HepG2 (cell line): Measurements from ENCODE around the gene C14orf93. TPM values are rescaled to one million over a fixed set of nuclear protein-coding genes. Genes with fewer than 3 reads are reported as not detected.

Experiments used
- ATAC-seq: fragments of 200-7000 bp; cut with Tn5 transposase; 3 replicates; pipeline ENCODE4 v1.9.1; 2020; ENCODE audit warnings: mild to moderate bottlenecking, moderate library complexity
- BruUV-seq: library from RNA; stranded (reverse); fragments of 400-500 nt; replicated peaks from 2 replicates; lab custom pipeline; 2021; lab: Mats Ljungman, UMichigan
- CTCF ChIA-PET: fragments of 300-600 bp; formaldehyde crosslinking; extraction: SDS; loops from one replicate; lab custom pipeline; 2021; ENCODE audit warnings: low total read pairs, inconsistent platforms, low intra/inter-chr PET ratio; lab: Yijun Ruan, JAX
- POLR2A ChIA-PET: fragments of 350-600 bp; sonication (Branson Sonifier 250); formaldehyde crosslinking; loops from one replicate; lab custom pipeline; 2020; ENCODE audit warnings: antibody characterized with exemption, inconsistent platforms; lab: Yijun Ruan, JAX
- DNase-seq: peaks from one replicate; pipeline ENCODE4 v3.0.0-alpha.2; 2015; ENCODE audit warnings: low spot score
- FAIRE-seq: peaks from 3 replicates; lab custom pipeline; 2011; peaks lifted over from hg19 to GRCh38; lab: Jason Lieb, UNC
- H2AFZ ChIP-seq: one replicate; pipeline ENCODE4 v1.6.1; 2011; ENCODE audit warnings: low read length, inconsistent platforms
- H3K27ac ChIP-seq: fragments of 300-600 bp; 3 replicates; pipeline ENCODE4 v1.8.0; 2011; ENCODE audit warnings: mixed run types, mild to moderate bottlenecking, mixed read lengths, low read length, inconsistent platforms; ENCODE audit not compliant: insufficient read depth; ENCODE audit errors: extremely low read length
- H3K27me3 ChIP-seq, 2 experiments: fragments of 200-600 bp in 1 of 2; 2 replicates in 1 of 2; 3 replicates in 1 of 2; pipeline versions ENCODE4 v1.6.0 to v1.8.0; 2011; ENCODE audit warnings: low read length in 2 of 2, mild to moderate bottlenecking in 2 of 2, moderate library complexity in 2 of 2, inconsistent platforms in 1 of 2; ENCODE audit not compliant: insufficient read depth in 2 of 2, control insufficient read depth in 1 of 2
- H3K36me3 ChIP-seq, 2 experiments: fragments of 200-600 bp in 1 of 2; replicated peaks in 1 of 2; 2 replicates in 1 of 2; 3 replicates in 1 of 2; pipeline versions ENCODE4 v1.5.1 to v1.8.0; 2011; ENCODE audit warnings: low read length in 2 of 2, inconsistent platforms in 1 of 2; ENCODE audit not compliant: insufficient read depth in 2 of 2, control insufficient read depth in 1 of 2
- H3K4me1 ChIP-seq: 2 replicates; pipeline ENCODE4 v1.5.1; 2012; ENCODE audit warnings: low read length, inconsistent platforms; ENCODE audit not compliant: insufficient read depth
- H3K4me2 ChIP-seq: 2 replicates; pipeline ENCODE4 v1.6.0; 2011; ENCODE audit warnings: low read depth, low read length, inconsistent platforms
- H3K4me3 ChIP-seq, 3 experiments: fragments of 200-600 bp in 1 of 3; sonication (generic), shearing (Covaris generic) in 1 of 3; replicated peaks in 1 of 3; 2 replicates each; pipeline ENCODE4 v1.5.1; 2011 to 2016; ENCODE audit warnings: low read length in 3 of 3, inconsistent platforms in 2 of 3, low read depth in 2 of 3, mild to moderate bottlenecking in 2 of 3, control low read depth in 1 of 3, mixed read lengths in 1 of 3; ENCODE audit not compliant: insufficient read depth in 1 of 3
- H3K79me2 ChIP-seq: one replicate; pipeline ENCODE4 v1.6.1; 2011; ENCODE audit warnings: low read length, inconsistent platforms; ENCODE audit not compliant: insufficient read depth
- H3K9ac ChIP-seq: 2 replicates; pipeline ENCODE4 v1.6.0; 2011; ENCODE audit warnings: mild to moderate bottlenecking, low read depth, low read length, inconsistent platforms; ENCODE audit not compliant: insufficient read depth
- H3K9me3 ChIP-seq: 2 replicates; pipeline ENCODE4 v1.5.1; 2012; ENCODE audit warnings: mild to moderate bottlenecking, low read length
- H4K20me1 ChIP-seq: 2 replicates; pipeline ENCODE4 v1.6.0; 2011; ENCODE audit warnings: inconsistent platforms, mild to moderate bottlenecking, low read length, moderate library complexity; ENCODE audit not compliant: insufficient read depth
- AGO1 ChIP-seq: fragments of 200-400 bp; formaldehyde crosslinking; IDR thresholded peaks from 2 replicates; pipeline ENCODE4 v1.6.1; 2017; ENCODE audit warnings: mild to moderate bottlenecking, low read depth, low read length, moderate library complexity; ENCODE audit not compliant: poor library complexity, severe bottlenecking
- AKAP8 ChIP-seq: sonication (generic); formaldehyde crosslinking; IDR thresholded peaks from 2 replicates; pipeline ENCODE4 v1.5.1; 2020; ENCODE audit warnings: mild to moderate bottlenecking, missing genetic modification reagents
- CBX2 ChIP-seq, 2 experiments: fragments of 200-600 bp in 1 of 2; sonication (generic); formaldehyde crosslinking in 1 of 2; IDR thresholded peaks; 2 replicates each; pipeline versions ENCODE4 v1.7.0 to v1.8.1; 2018 to 2022; ENCODE audit warnings: low read depth in 2 of 2, low read length in 1 of 2, mild to moderate bottlenecking in 1 of 2, missing genetic modification reagents in 1 of 2
- CEBPG ChIP-seq: IDR thresholded peaks from 2 replicates; pipeline ENCODE4 v1.6.1; 2016
- ERF ChIP-seq: IDR thresholded peaks from 2 replicates; pipeline ENCODE4 v1.6.1; 2018; ENCODE audit warnings: missing biosample characterization, missing genetic modification reagents
- HOXA9 ChIP-seq: sonication (generic); formaldehyde crosslinking; IDR thresholded peaks from 2 replicates; pipeline ENCODE4 v1.8.1; 2022; ENCODE audit warnings: missing genetic modification reagents, mild to moderate bottlenecking, moderate library complexity, borderline replicate concordance
- MTF2 ChIP-seq: sonication (generic); formaldehyde crosslinking; IDR thresholded peaks from 2 replicates; pipeline ENCODE4 v1.5.0; 2020; ENCODE audit warnings: missing genetic modification reagents, borderline replicate concordance
- NR0B2 ChIP-seq: sonication (generic); formaldehyde crosslinking; IDR thresholded peaks from 2 replicates; pipeline ENCODE4 v1.4.0; 2020; ENCODE audit warnings: mild to moderate bottlenecking, missing genetic modification reagents
- POGZ ChIP-seq: sonication (generic); formaldehyde crosslinking; IDR thresholded peaks from 2 replicates; pipeline ENCODE4 v1.4.0; 2020; ENCODE audit warnings: mild to moderate bottlenecking, missing genetic modification reagents
- RBM22 ChIP-seq: fragments of 200-400 bp; formaldehyde crosslinking; optimal IDR thresholded peaks from 2 replicates; pipeline ENCODE3; 2017; ENCODE audit warnings: mild to moderate bottlenecking, low read length, moderate library complexity
- SRY ChIP-seq: sonication (generic); formaldehyde crosslinking; IDR thresholded peaks from 2 replicates; pipeline ENCODE4 v1.8.0; 2022; ENCODE audit warnings: mild to moderate bottlenecking, missing genetic modification reagents
- TARDBP ChIP-seq: sonication (generic); formaldehyde crosslinking; IDR thresholded peaks from 2 replicates; pipeline ENCODE4 v1.8.0; 2022; ENCODE audit warnings: mild to moderate bottlenecking, missing genetic modification reagents
- ZEB1 ChIP-seq: IDR thresholded peaks from 2 replicates; pipeline ENCODE4 v1.6.1; 2012; ENCODE audit warnings: mild to moderate bottlenecking, low read depth, inconsistent platforms; ENCODE audit not compliant: insufficient replicate concordance
- ZNF619 ChIP-seq: sonication (generic); formaldehyde crosslinking; IDR thresholded peaks from 2 replicates; pipeline ENCODE4 v1.4.0; 2020; ENCODE audit warnings: mild to moderate bottlenecking, missing genetic modification reagents
- ZNF724P ChIP-seq: sonication (generic); formaldehyde crosslinking; IDR thresholded peaks from 2 replicates; pipeline ENCODE4 v1.8.0; 2022; ENCODE audit warnings: missing genetic modification reagents, borderline replicate concordance
- ZNF770 ChIP-seq: sonication (generic); formaldehyde crosslinking; IDR thresholded peaks from 2 replicates; pipeline ENCODE4 v1.5.0; 2020; ENCODE audit warnings: mild to moderate bottlenecking, missing genetic modification reagents
- ZNF792 ChIP-seq: IDR thresholded peaks from 2 replicates; pipeline ENCODE4 v1.6.1; 2016
- WGBS: methylation state at CpG from one replicate; pipeline ENCODE4 v1.1.6; 2017; ENCODE audit warnings: low lambda C conversion rate; 5-methylcytosine and 5-hydroxymethylcytosine counted together
- in situ Hi-C: cut with HindIII; loops from 2 replicates; pipeline ENCODE4 v1.10.0; 2017; ENCODE audit warnings: low pct_unique_long_range_greater_than_20kb; ENCODE audit not compliant: extremely low pct_ligation_motif_present
- intact Hi-C: fragments of 100-400 bp; cut with micrococcal nuclease; formaldehyde crosslinking; loops from one replicate; pipeline ENCODE4 v1.10.0; 2022; ENCODE audit not compliant: unreplicated experiment
- polyA plus RNA-seq, 8 experiments: library from polyadenylated mRNA; depleted of rRNA in 3 of 8; stranded (reverse) in 7 of 8; unstranded in 1 of 8; fragments of >200 nt; fragmentation: Illumina TruSeq in 4 of 8; extraction: Trizol in 4 of 8; gene quantifications; 2 replicates each; pipeline versions ENCODE4 v1.2.1 to v1.2.3, GENCODE V29; 2011 to 2016; ENCODE audit warnings: low read depth in 4 of 8, missing spikeins in 1 of 8, mixed read lengths in 1 of 8; ENCODE audit not compliant: insufficient read depth in 1 of 8
- total RNA-seq, 5 experiments: library from RNA; depleted of rRNA; stranded (reverse); fragments of >200 nt; fragmentation: Illumina TruSeq; extraction: Trizol; gene quantifications; 2 replicates each; pipeline ENCODE4 v1.2.3, GENCODE V29; 2016; ENCODE audit warnings: low read depth in 1 of 5
- TF ChIP-seq, protein P1 (sequence below): sonication (generic); formaldehyde crosslinking; IDR thresholded peaks from 2 replicates; pipeline ENCODE4 v1.9.0; 2022; ENCODE audit warnings: missing genetic modification reagents, mild to moderate bottlenecking, borderline replicate concordance
- TF ChIP-seq, protein P2 (sequence below): sonication (generic); formaldehyde crosslinking; IDR thresholded peaks from 2 replicates; pipeline ENCODE4 v1.4.0; 2020; ENCODE audit warnings: low read depth, mild to moderate bottlenecking, missing genetic modification reagents

C14orf93 gene
- total and polyA plus RNA-seq, 2 of the 13 experiments (the other 11 are each of a cell fraction or from before 2014, with no cell fraction given) = 11.4 to 22.5 TPM

DNA sequence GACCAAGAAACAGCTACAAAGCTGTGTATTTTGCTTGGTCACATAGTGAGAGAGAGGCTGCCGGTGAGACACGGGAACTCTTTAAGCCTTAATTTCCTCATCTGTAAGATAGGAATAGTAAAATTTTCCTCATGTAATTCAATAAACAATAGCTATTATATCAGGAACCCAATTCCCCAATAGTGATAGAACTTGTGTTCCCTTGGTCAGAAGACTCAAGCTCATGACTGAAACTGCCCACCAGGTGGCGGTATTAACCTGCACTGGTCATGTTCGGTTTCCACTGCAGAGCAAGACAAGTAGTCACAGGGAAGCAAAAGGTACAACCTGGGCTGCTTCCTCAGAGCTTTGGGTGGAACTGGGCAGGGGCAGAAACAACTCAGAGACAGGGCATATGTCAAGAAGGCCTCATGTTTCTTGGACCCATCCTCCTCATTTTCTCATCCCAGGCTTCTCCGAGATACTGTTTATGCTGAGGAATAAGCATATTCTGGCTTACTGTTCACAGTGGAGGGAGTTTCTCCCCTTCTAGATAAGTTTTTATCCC is 23.4 kb downstream of the C14orf93 start:
- peak; percentile 56 for ATAC-seq
- TF ChIP-seq ZNF724P = peak; percentile 67; the same call in 1 of the 2 replicates
- no peak for TF ChIP-seq SRY (CRISPR knock-in tag)
- TF ChIP-seq AKAP8 = no peak
- no peak for TF ChIP-seq NR0B2 (CRISPR knock-in tag)
- TF ChIP-seq, protein P1, sequence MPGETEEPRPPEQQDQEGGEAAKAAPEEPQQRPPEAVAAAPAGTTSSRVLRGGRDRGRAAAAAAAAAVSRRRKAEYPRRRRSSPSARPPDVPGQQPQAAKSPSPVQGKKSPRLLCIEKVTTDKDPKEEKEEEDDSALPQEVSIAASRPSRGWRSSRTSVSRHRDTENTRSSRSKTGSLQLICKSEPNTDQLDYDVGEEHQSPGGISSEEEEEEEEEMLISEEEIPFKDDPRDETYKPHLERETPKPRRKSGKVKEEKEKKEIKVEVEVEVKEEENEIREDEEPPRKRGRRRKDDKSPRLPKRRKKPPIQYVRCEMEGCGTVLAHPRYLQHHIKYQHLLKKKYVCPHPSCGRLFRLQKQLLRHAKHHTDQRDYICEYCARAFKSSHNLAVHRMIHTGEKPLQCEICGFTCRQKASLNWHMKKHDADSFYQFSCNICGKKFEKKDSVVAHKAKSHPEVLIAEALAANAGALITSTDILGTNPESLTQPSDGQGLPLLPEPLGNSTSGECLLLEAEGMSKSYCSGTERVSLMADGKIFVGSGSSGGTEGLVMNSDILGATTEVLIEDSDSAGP = no peak
- TF ChIP-seq, protein P2, sequence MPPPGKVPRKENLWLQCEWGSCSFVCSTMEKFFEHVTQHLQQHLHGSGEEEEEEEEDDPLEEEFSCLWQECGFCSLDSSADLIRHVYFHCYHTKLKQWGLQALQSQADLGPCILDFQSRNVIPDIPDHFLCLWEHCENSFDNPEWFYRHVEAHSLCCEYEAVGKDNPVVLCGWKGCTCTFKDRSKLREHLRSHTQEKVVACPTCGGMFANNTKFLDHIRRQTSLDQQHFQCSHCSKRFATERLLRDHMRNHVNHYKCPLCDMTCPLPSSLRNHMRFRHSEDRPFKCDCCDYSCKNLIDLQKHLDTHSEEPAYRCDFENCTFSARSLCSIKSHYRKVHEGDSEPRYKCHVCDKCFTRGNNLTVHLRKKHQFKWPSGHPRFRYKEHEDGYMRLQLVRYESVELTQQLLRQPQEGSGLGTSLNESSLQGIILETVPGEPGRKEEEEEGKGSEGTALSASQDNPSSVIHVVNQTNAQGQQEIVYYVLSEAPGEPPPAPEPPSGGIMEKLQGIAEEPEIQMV (CRISPR knock-in tag) = no peak
- no peak for TF ChIP-seq ZEB1
- TF ChIP-seq CEBPG (CRISPR knock-in tag) = peak; percentile 46
- no peak for TF ChIP-seq POGZ (CRISPR knock-in tag)
- TF ChIP-seq TARDBP (CRISPR knock-in tag) = peak; percentile 72
- TF ChIP-seq ZNF770 = no peak
- TF ChIP-seq ZNF619 (CRISPR knock-in tag) = peak; percentile 44; the same call in 1 of the 2 replicates
- peak; percentile 90 for TF ChIP-seq ERF
- TF ChIP-seq RBM22 = peak; percentile 54
- TF ChIP-seq HOXA9 (CRISPR knock-in tag) = no peak
- peak; percentile 83 for TF ChIP-seq ZNF792 (CRISPR knock-in tag)
- no peak for TF ChIP-seq MTF2 (CRISPR knock-in tag)
- TF ChIP-seq AGO1 = no peak
- no peak for TF ChIP-seq CBX2 (IDR thresholded peaks at IDR 0.05; ENCODE audit: low read depth, low read length)
- no peak for TF ChIP-seq CBX2 (CRISPR knock-in tag; IDR thresholded peaks at IDR 0.05; ENCODE audit: low read depth)

More for the DNA sequence above, 23.4 kb downstream of the C14orf93 start:
- Histone ChIP-seq H3K27ac (no peak overlapping the region), H3K79me2 (peaks cover 16% of the 10 kb centered on the region), H3K27me3 (no peaks in the 10 kb centered on the region; a peak in 1 of 5 replicates), H3K4me2 (no peak overlapping the region), H3K4me3 (no peak overlapping the region), H2AFZ (no peak overlapping the region), H3K4me1 (peaks cover 37% of the 10 kb centered on the region), H3K9ac (no peak overlapping the region), H3K9me3 (no peaks in the 10 kb centered on the region), H3K36me3 (peaks cover 0 to 6% of the 10 kb centered on the region in 2 experiments; a peak in 1 of 5 replicates), H4K20me1 (no peaks in the 10 kb centered on the region)
- in situ Hi-C loops (loop anchor here (5.0 kb wide), 1 partner anchor 66 kb away; no protein-coding TSS in a partner anchor), intact Hi-C loops (loop anchor here (1.0 to 10.0 kb wide), 5 partner anchors 8 to 318 kb away; partner anchors contain the start of genes BCL2L2 and PPP1R3E)
- peak; percentile 93 for DNase-seq
- 24% methylated on average over 5 of the region's 5 CpGs for WGBS
- BruUV-seq = no TSS peak
- FAIRE-seq = peak; percentile 96
- ChIA-PET POLR2A (interaction anchor here (1.0 to 25.8 kb wide), 16 partner anchors 8 to 109 kb away, joined by 3 to 1670 read pairs (median 12); partner anchors contain the start of genes ACIN1, C14orf119, CDH24 and HAUS4), CTCF (interaction anchor here (0.8 to 6.6 kb wide), 18 partner anchors 8 to 430 kb away, joined by 3 to 298 read pairs (median 6); partner anchors contain the start of genes CDH24 and PRMT5)
